Stimulated activated CD4-positive, alpha-beta T cell treated with anti-CD3 and anti-CD28 coated beads, Interleukin-1b, Interleukin-23, amount 100 ng/mL, for 4 hours (primary cell): ENCODE results near the gene VANGL1.

Experiments used
- DNase-seq, 2 donors: peaks; one replicate each; pipeline ENCODE4 v3.0.0-alpha.2; 2020; ENCODE audit warnings: low read depth in 2 of 2

VANGL1 gene

GRCh38 chr1:115669002-115669673 is 27.4 kb downstream of the VANGL1 start:
- DNase-seq, result no peak

GRCh38 chr1:115669886-115670285 is 28.1 kb downstream of the VANGL1 start:
- DNase-seq, result no peak

- DNase-seq, result no peak
Observed at GRCh38 chr1:115670476-115671175, 28.9 kb downstream of the VANGL1 start.

GRCh38 chr1:115671176-115671934 is 29.6 kb downstream of the VANGL1 start:
- DNase-seq, result no peak

- DNase-seq, result no peak
Observed at GRCh38 chr1:115672224-115673009, 30.6 kb downstream of the VANGL1 start.

GRCh38 chr1:115676498-115677181 is 34.9 kb downstream of the VANGL1 start:
- DNase-seq, result no peak

- no peak for DNase-seq
Observed at GRCh38 chr1:115677182-115677555, 35.4 kb downstream of the VANGL1 start.

- DNase-seq, result no peak
Observed at GRCh38 chr1:115677565-115677964, 35.8 kb downstream of the VANGL1 start.

GRCh38 chr1:115678141-115678540 is 36.4 kb downstream of the VANGL1 start:
- DNase-seq, result no peak

GRCh38 chr1:115679141-115679611 is 37.4 kb downstream of the VANGL1 start:
- DNase-seq, result no peak

GRCh38 chr1:115680730-115681111 is 39.0 kb downstream of the VANGL1 start:
- DNase-seq, result no peak

GRCh38 chr1:115682792-115683191 is 41.0 kb downstream of the VANGL1 start:
- DNase-seq, result no peak

GRCh38 chr1:115685029-115685705 is 43.4 kb downstream of the VANGL1 start:
- DNase-seq, result no peak

GRCh38 chr1:115687744-115688143 is 46.0 kb downstream of the VANGL1 start:
- no peak for DNase-seq

- no peak for DNase-seq
Observed at GRCh38 chr1:115690972-115691371, 49.2 kb downstream of the VANGL1 start.

GRCh38 chr1:115692224-115692623 is 50.5 kb downstream of the VANGL1 start:
- no peak for DNase-seq

- no peak for DNase-seq
Observed at GRCh38 chr1:115694805-115695204, 53.0 kb downstream of the VANGL1 start.

GRCh38 chr1:115697619-115698018 is 55.8 kb downstream of the VANGL1 start:
- no peak for DNase-seq

GRCh38 chr1:115701090-115701489 is 59.3 kb downstream of the VANGL1 start:
- DNase-seq, result no peak

GRCh38 chr1:115702959-115703358 is 61.2 kb downstream of the VANGL1 start:
- no peak for DNase-seq
